NOMO-1 (cell line): ENCODE data around the gene TRIM10.
"Not testable (repeated sequence)": the region's sequence is repeated elsewhere in the genome, so short reads cannot be mapped to it uniquely, and the experiment has no call there.

Experiments
- DNase-seq, 2 experiments: peaks; one replicate each; lab custom pipeline; 2025; ENCODE audit not compliant: unreplicated experiment in 2 of 2; lab: John Stamatoyannopoulos, UW

TRIM10 gene

GRCh38 chr6:30154709-30155519, 6.1 kb downstream of the TRIM10 start:
- no peak for DNase-seq

DNA sequence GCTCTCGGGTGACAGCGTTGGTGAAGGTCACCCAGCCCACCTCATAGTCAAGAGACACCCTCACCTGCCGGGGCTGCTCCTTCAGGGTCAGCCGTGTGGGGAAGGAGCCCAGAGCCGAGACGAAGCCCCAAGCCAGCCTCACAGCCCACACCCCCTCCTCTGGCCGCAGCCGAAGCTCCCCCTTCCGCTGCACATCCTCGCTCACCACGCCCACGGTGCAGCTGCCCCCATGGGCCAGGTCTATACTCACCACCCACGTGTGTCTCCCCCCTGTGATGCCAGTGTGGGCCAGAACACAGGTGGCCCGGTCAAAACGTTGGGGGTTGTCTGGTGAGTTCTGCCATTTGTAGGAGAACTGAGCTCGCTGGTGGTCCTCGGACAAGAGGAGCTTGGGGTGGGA, 7.0 kb downstream of the TRIM10 start:
- no peak for DNase-seq

DNA sequence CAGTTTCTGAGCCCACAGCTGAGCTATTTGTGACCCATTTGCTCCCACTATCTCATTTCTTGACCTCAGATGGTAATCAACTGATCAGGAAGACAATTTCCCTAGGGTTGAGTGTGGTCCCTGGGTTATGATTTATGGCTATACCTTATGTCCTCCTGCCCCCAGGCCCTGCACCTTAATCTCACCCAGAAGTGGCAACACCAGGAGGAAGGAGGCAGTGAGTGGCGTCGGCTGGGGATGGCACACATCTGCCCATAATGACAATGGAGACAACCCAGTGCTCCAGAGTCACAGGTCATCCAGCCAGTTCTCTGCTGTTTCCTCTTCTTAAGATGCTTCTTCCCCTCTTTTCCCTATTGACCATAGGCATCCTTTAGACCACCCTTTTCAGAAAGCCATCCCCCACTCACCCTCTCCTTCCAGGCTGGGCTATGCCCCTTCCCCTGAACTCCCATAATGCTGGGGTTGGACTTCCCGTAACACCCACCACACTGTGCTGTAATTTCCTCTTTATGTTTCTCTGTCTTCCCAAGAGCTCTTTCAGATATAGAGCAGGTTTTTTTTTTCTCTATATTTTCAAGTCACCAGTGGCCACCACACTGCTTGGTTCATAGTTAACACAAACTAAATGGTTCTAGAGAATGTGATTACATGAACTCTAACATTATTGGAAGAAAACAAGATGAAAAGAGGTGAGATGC, 8.0 kb downstream of the TRIM10 start:
- no peak for DNase-seq

GRCh38 chr6:30152016-30152673, 8.9 kb downstream of the TRIM10 start:
- no peak for DNase-seq

GRCh38 chr6:30151580-30151979, 9.4 kb downstream of the TRIM10 start:
- DNase-seq, result no peak

- no peak for DNase-seq
Measured at GRCh38 chr6:30150671-30151395, 10.2 kb downstream of the TRIM10 start.

DNA sequence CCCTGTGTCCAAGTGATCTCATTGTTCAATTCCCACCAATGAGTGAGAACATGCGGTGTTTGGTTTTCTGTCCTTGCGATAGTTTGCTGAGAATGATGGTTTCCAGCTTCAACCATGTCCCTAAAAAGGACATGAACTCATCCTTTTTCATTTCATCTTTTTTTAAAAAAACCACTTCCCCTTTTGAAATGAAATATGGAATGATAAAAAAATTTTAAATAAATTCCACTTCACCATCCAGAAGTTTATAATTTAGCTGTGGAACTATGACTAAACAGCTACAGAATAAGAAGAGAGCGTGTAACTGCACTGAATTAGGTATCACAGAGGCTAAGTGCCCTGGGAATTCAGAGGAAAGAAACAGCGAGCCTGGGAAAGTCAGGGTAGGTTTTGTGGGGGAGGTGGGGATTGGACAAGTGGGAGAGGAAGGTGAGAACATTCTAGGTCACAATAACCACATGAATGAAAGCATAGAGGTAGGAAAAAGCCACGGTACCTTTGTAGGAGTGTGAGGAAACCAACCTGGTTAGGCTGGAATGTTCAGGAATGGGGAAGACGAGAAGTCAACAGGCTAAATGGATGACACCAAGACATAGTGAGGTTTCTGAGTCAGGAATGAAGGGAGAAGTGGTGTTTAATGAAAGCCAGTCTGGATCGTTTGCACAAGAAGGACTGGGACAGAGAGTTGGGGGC, 11.0 kb downstream of the TRIM10 start:
- DNase-seq, result no peak

GRCh38 chr6:30149234-30149633, 11.8 kb downstream of the TRIM10 start:
- no peak for DNase-seq

GRCh38 chr6:30147096-30147495, 13.9 kb downstream of the TRIM10 start:
- no peak for DNase-seq

DNA sequence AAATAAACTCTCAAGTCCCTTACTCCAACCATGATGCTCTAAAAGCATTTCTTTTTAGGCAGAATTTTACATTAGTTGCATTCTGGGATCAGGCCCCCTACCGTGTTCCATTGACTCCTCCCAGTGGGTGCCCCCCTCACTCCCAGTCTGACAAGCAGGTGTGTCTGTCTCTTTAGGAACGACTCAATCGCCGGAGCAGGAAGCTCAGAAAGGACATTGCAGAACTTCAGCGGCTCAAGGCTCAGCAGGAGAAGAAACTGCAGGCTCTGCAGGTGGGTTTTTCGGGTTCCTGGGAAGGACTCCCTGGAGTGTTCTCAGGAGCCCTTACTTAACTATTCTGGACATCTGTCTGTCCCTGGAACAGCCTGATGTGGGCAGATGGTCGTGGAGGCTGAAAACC, 15.2 kb downstream of the TRIM10 start:
- no peak for DNase-seq

DNA sequence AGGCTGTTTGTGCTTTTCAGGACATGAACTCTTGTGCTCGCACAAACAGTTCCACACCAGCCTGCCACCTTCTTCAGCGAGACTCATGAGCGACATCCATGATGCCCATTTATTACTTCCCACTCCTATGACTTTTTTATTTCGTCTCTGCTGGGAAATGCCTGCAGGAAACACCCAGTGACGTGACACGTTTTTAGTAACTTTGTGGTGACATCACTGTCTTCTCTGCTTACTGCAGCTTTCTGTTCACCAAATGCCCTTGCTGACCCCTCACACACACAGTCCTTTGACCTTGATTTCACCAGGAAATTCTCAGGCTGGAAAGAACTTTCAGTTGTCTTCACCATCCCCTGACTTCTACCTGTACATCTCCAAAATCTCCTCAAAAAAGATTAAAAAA, 16.2 kb downstream of the TRIM10 start:
- DNase-seq, result no peak

- no peak for DNase-seq
Measured at GRCh38 chr6:30143780-30144179, 17.2 kb downstream of the TRIM10 start.

DNA sequence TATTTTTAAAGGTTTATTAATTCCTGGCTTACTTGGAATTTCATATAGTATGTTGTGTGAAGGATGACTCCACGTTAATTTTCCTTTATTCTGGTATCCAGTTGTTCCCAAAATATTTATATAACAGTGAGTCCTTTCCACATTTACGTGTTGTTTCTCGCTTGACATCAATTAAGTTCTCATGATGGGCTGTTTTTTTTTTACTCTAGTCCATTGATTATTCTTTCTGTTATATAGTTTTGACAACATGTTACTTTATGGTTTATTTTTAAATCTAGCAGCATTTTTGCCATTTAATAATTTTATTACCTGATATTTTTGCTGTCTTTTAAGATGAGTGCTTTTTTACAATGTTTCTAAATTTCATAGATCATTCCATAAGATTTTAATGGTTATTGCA, 18.3 kb downstream of the TRIM10 start:
- DNase-seq, result no peak

DNA sequence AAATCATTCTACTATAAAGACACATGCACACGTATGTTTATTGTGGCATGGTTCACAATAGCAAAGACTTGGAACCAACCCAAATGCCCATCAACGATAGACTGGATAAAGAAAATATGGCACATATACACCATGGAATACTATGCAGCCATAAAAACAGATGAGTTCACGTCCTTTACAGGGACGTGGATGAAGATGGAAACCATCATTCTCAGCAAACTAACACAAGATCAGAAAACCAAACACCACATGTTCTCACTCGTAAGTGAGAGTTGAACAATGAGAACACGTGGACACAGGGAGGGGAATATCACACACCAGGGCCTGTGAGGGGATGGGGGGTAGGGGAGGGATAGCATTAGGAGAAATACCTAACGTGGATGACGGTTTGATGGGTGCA, 20.8 kb downstream of the TRIM10 start:
- DNase-seq, result not testable (repeated sequence)

GRCh38 chr6:30136570-30137286, 24.3 kb downstream of the TRIM10 start:
- no peak for DNase-seq

DNA sequence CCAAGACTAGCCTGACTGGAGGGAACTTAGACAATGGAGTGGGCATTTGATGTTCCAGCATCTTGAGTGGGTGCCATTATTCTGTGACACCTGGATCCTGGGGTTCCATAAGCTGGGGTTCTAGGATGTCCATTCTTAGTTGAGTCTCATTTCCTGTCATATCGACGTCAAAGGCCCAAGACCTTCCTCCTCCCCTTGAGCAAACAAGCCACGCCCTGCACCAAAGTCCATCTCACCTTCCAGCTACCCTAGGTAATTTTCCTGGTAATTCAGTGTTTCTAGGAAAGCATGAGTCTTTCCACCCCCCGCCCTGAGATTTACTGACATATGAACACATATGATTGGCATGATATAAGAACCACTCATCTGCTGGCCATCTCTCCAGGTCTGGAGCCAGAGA, 25.3 kb downstream of the TRIM10 start, which contains the start of gene TRIM40:
Gene TRIM40, plus strand, starts transcription at position 384 of the 400 bp plus-strand sequence. CDS start 897 bp downstream, outside the sequence.
- DNase-seq, result no peak

DNA sequence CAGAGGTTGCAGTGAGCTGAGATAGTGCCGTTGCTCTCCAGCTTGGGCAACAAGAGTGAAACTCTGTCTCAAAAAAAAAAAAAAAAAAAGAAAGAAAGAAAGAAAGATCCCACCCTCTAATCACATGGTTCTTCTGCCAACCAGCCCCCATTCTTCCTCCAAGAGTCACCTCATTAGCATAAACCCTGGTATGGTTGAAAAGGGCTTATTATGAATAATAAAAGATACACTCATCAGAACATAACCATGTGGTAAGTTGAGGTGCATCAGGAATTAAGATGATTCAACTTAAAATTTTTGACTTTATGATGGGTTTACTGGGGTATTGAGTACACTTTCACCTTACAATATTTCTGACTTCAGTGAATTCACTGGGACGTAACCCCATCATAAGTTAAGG, 25.9 kb downstream of the TRIM10 start:
- DNase-seq, result no peak

GRCh38 chr6:30131947-30132497, 29.0 kb downstream of the TRIM10 start:
- no peak for DNase-seq
